K562 (cell line): ENCODE data around the gene CHPF2. TPM values are rescaled to one million over a fixed set of nuclear protein-coding genes. Genes with fewer than 3 reads are reported as not detected.
A peak's percentile ranks its signal among the peaks of the same experiment; 100 is the strongest.

Source experiments
- DIDO1 ChIP-seq: fragments of 450-650 bp; IDR thresholded peaks from 2 replicates; pipeline ENCODE4 v1.6.1; 2016; ENCODE audit warnings: low read depth, missing biosample characterization, missing genetic modification characterization
- FIP1L1 ChIP-seq: fragments of 200-400 bp; formaldehyde crosslinking; IDR thresholded peaks from 2 replicates; pipeline ENCODE4 v1.6.1; 2018; ENCODE audit warnings: mild to moderate bottlenecking, low read depth, low read length; ENCODE audit not compliant: poor library complexity, severe bottlenecking
- FOXP1 ChIP-seq: sonication (generic); formaldehyde crosslinking; IDR thresholded peaks from 2 replicates; pipeline ENCODE4 v1.8.0; 2022; ENCODE audit warnings: mild to moderate bottlenecking, missing genetic modification reagents
- HBP1 ChIP-seq: fragments of 450-650 bp; formaldehyde crosslinking; IDR thresholded peaks from 2 replicates; pipeline ENCODE4 v1.4.0; 2022; ENCODE audit warnings: missing genetic modification characterization
- HDAC6 ChIP-seq: IDR thresholded peaks from 2 replicates; pipeline ENCODE4 v1.6.1; 2012; ENCODE audit warnings: low read depth, mild to moderate bottlenecking, control low read depth, inconsistent platforms, low read length, moderate library complexity
- MIER1 ChIP-seq: fragments of 450-650 bp; IDR thresholded peaks from 2 replicates; pipeline ENCODE4 v1.6.1; 2016; ENCODE audit warnings: antibody characterized with exemption, mild to moderate bottlenecking, low read depth
- MTA2 ChIP-seq: fragments of 450-650 bp; IDR thresholded peaks from 2 replicates; pipeline ENCODE4 v1.6.1; 2016; ENCODE audit warnings: low read depth
- MYBL2 ChIP-seq, 2 experiments: fragments of 450-650 bp in 1 of 2; sonication (generic) in 1 of 2; formaldehyde crosslinking in 1 of 2; IDR thresholded peaks; 2 replicates each; pipeline versions ENCODE4 v1.6.1 to v1.8.1; 2017 to 2022; ENCODE audit warnings: borderline replicate concordance in 1 of 2, inconsistent platforms in 1 of 2, low read depth in 1 of 2, mild to moderate bottlenecking in 1 of 2, missing genetic modification reagents in 1 of 2, moderate library complexity in 1 of 2
- NEUROD1 ChIP-seq: fragments of 150-350 bp; IDR thresholded peaks from 2 replicates; pipeline ENCODE4 v1.6.1; 2014; ENCODE audit warnings: borderline replicate concordance, low read length, low read depth; ENCODE audit not compliant: partially characterized antibody
- NRF1 ChIP-seq, 2 experiments: fragments of 450-650 bp; IDR thresholded peaks in 1 of 2; conservative IDR thresholded peaks in 1 of 2; 2 replicates each; pipeline ENCODE4 v1.6.1; 2014; ENCODE audit warnings: mild to moderate bottlenecking in 2 of 2
- PCBP1 ChIP-seq: fragments of 200-400 bp; formaldehyde crosslinking; IDR thresholded peaks from 2 replicates; pipeline ENCODE4 v1.6.1; 2018; ENCODE audit warnings: mild to moderate bottlenecking, low read depth, low read length; ENCODE audit not compliant: poor library complexity, severe bottlenecking
- PHF20 ChIP-seq: fragments of 450-650 bp; IDR thresholded peaks from 2 replicates; pipeline ENCODE4 v1.6.1; 2018; ENCODE audit not compliant: partially characterized antibody
- PHF8 ChIP-seq: fragments of 200-600 bp; sonication (generic); IDR thresholded peaks from 2 replicates; pipeline ENCODE4 v1.6.1; 2012; ENCODE audit warnings: mixed run types, mild to moderate bottlenecking, inconsistent platforms, low read length, moderate library complexity, borderline replicate concordance
- POLR2AphosphoS2 ChIP-seq: IDR thresholded peaks from 2 replicates; pipeline ENCODE4 v1.6.1; 2012; ENCODE audit warnings: low read length, improper control_type of control experiment
- RBBP5 ChIP-seq: fragments of 200-600 bp; sonication (generic); IDR thresholded peaks from 2 replicates; pipeline ENCODE4 v1.6.1; 2012; ENCODE audit warnings: borderline replicate concordance, mild to moderate bottlenecking, low read length, control low read depth, inconsistent platforms; ENCODE audit not compliant: insufficient read depth, poor library complexity, severe bottlenecking
- RFX1 ChIP-seq: fragments of 450-650 bp; IDR thresholded peaks from 2 replicates; pipeline ENCODE4 v1.6.1; 2016; ENCODE audit warnings: mild to moderate bottlenecking, moderate library complexity
- TAF1 ChIP-seq: IDR thresholded peaks from 2 replicates; pipeline ENCODE4 v1.6.1; 2011; ENCODE audit warnings: mild to moderate bottlenecking, low read length, moderate library complexity; ENCODE audit not compliant: insufficient read depth, control insufficient read depth, severe bottlenecking; ENCODE audit errors: extremely low read depth
- VEZF1 ChIP-seq: fragments of 200-800 bp; sonication (Bioruptor generic); IDR thresholded peaks from 2 replicates; pipeline ENCODE4 v1.6.1; 2017; ENCODE audit warnings: missing genetic modification characterization, missing compliant biosample characterization
- ZNF282 ChIP-seq: sonication (generic); formaldehyde crosslinking; IDR thresholded peaks from 2 replicates; pipeline ENCODE4 v1.8.1; 2023; ENCODE audit warnings: missing genetic modification reagents
- ZNF518B ChIP-seq: fragments of 250-450 bp; sonication (Bioruptor Pico); IDR thresholded peaks from 2 replicates; pipeline ENCODE4 v1.5.0; 2021; ENCODE audit warnings: mild to moderate bottlenecking, moderate library complexity
- polyA plus RNA-seq, 8 experiments: library from polyadenylated mRNA; depleted of rRNA in 4 of 8; stranded (reverse) in 5 of 8; unstranded in 3 of 8; fragments of >200 nt; fragmentation: Nextera tagmentation in 2 of 8; fragmentation: Illumina TruSeq in 1 of 8; extraction: Ambion mirVana in 2 of 8; extraction: Trizol in 1 of 8; gene quantifications; 2 replicates each; pipeline versions ENCODE4 v1.2.1 to v1.2.3, GENCODE V29; 2011 to 2014; ENCODE audit warnings: inconsistent platforms in 1 of 8, missing spikeins in 1 of 8
- total RNA-seq, 7 experiments: library from RNA; depleted of rRNA in 6 of 7; stranded (reverse); fragments of >200 nt in 6 of 7; fragmentation: Illumina TruSeq in 2 of 7; extraction: Trizol in 2 of 7; gene quantifications; 2 replicates each; pipeline versions ENCODE4 v1.2.1 to v1.2.3, GENCODE V29; 2011 to 2021; ENCODE audit warnings: low replicate concordance in 1 of 7

Gene CHPF2
- total and polyA plus RNA-seq, 9 of the 15 experiments (the other 6 are each of a cell fraction or from before 2014, with no cell fraction given) = 0.08 to 32.8 (median 10.5) TPM

GRCh38 chr7:151251689-151252560 is 19.6 kb downstream of the CHPF2 start (continued):
- TF ChIP-seq HBP1 (no peak), DIDO1 (tag) (no peak), NEUROD1 (peak; percentile 75), ZNF282 (CRISPR knock-in tag) (no peak), HDAC6 (no peak), MTA2 (no peak), MIER1 (no peak), PHF20 (peak; percentile 23), MYBL2 (IDR thresholded peaks at IDR 0.05; ENCODE audit: low read depth) (no peak), MYBL2 (CRISPR knock-in tag; IDR thresholded peaks at IDR 0.05; ENCODE audit: borderline replicate concordance) (no peak), VEZF1 (CRISPR knock-in tag) (peak; percentile 77), POLR2AphosphoS2 (no peak), FOXP1 (CRISPR knock-in tag) (no peak), PCBP1 (peak; percentile 47), RBBP5 (peak; percentile 29), ZNF518B (no peak), NRF1 (conservative IDR thresholded peaks at IDR 0.05 in 1 of 2, IDR thresholded peaks at IDR 0.05 in 1 of 2) (peak; percentile 88 to 89), RFX1 (no peak), FIP1L1 (peak; percentile 44), PHF8 (peak; percentile 34; the same call in 1 of the 2 replicates), TAF1 (no peak)
